ENCODE results near the gene ABRAXAS1. TPM values are rescaled to one million over a fixed set of nuclear protein-coding genes. Genes with fewer than 3 reads are reported as not detected.
"Not testable (repeated sequence)": the region's sequence is repeated elsewhere in the genome, so short reads cannot be mapped to it uniquely, and the experiment has no call there.

Gene ABRAXAS1
- total RNA-seq, 6 donors from 2014 or later, result 4.1 to 22.2 (median 9.1) TPM

DNA sequence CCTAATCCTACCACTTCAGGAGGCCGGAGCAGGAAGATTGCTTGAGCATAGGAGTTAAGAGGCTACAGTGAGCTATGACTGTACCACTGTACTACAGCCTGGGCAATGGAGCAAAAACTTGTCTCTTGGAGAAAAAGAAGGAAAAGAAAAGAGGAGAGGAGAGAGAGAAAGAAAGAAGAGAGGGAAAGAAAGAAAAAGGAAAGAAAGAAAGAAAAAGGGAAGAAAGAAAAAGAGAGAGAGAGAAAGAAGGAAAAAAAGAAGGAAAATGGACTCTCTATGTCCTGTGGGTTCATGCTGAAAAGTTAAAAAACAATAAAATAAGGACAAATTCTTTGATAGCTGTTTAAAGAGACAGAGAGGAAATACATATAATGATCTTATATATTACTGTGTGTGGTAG lies 13.3 kb upstream of the ABRAXAS1 start:
- no peak overlapping the region for H3K4me3 ChIP-seq
- H3K36me3 ChIP-seq, result no peaks in the 10 kb centered on the region
- no peaks in the 10 kb centered on the region for H3K27me3 ChIP-seq
- TF ChIP-seq EP300 (IDR thresholded peaks at IDR 0.05), result no peak
- no peak for TF ChIP-seq POLR2AphosphoS5 (IDR thresholded peaks at IDR 0.05)
- 88 to 95% methylated on average over 1 of the region's 1 CpG for WGBS, 2 donors
- no peaks in the 10 kb centered on the region for H3K4me1 ChIP-seq
- ATAC-seq (ENCODE audit: low FRiP score in 2 of 2) (no peak), DNase-seq (no peak)
- no peak overlapping the region for H3K27ac ChIP-seq
- no peaks in the 10 kb centered on the region for H3K9me3 ChIP-seq

DNA sequence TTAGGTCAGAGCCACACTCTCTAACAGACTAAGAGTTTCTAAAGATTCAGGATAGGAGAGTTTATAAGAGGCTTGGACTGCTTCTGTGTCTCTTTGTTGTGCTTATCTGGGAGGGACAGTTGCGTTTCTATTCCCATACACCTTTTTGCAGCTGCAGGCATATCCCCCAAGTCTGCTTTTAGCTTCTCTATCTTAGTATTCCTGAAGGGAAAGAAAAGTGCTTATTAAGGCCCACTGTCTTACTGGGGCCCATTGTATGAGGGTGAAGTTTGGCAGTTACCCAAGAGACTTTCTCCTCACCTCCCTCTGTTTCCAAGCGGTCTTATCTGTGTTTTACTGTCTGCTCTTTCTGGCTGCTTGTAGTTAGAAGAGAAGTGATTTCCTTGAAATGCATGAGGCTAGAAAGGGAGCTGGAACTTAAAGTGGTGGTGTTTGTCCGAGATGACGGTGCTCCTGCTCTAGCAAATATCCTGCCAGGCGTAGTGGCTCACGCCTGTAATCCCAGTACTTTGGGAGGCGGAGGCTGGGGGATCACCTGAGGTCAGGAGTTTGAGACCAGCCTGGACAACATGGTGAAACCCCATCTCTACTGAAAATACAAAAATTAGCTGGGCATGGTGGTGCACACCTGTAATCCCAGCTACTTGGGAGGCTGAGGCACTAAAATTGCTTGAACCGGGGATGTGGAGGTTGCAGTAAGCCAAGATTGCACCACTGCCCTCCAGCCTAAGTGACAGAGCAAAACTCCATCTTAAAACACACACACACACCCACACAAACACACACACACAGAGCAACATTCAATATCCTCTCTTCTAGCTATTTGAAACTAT lies 11.4 kb upstream of the ABRAXAS1 start:
- DNase-seq; H3K27me3 ChIP-seq; H3K4me1 ChIP-seq; ATAC-seq (ENCODE audit: low FRiP score in 2 of 2); H3K4me3 ChIP-seq; H3K36me3 ChIP-seq; H3K9me3 ChIP-seq; H3K27ac ChIP-seq: not testable (repeated sequence)
- 77 to 84% methylated on average over 8 of the region's 8 CpGs for WGBS, 2 donors

DNA sequence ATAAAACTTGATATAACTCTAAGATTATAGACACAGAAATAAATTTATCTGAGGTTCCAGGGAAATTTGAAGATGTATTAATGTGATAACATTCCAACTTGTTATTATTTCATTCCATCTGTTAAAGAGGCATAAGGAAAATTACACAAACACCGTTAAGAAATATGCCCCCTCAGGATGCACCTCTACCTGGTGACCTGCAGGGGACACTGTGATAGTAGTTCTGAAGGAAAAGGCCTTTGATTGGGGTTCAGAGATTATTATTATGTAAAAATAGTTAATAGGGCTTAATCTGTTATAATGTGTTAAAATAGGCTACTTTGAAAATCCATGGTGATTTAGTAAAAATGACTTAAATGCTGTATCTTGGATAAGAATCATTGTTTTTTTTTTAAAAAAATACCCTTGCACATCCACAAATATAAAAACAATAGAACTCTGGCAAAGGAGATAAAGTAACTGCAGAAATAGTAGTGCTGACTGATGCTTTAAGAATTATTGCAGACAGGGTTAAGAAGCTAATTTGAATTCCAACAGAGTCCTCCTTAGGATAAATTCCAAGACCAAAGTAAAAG lies 6.1 kb upstream of the ABRAXAS1 start:
- WGBS, 2 donors, result 0% methylated on average over 1 of the region's 1 CpG
- H3K4me3 ChIP-seq, result no peak overlapping the region
- no peaks in the 10 kb centered on the region for H3K4me1 ChIP-seq
- no peak for DNase-seq
- no peak for ATAC-seq (ENCODE audit: low FRiP score in 2 of 2)
- H3K27ac ChIP-seq, result no peak overlapping the region
- TF ChIP-seq EP300 (IDR thresholded peaks at IDR 0.05), result no peak
- no peak for TF ChIP-seq POLR2A (IDR thresholded peaks at IDR 0.05)
- TF ChIP-seq POLR2AphosphoS5 (IDR thresholded peaks at IDR 0.05), result no peak
- TF ChIP-seq, protein P1, sequence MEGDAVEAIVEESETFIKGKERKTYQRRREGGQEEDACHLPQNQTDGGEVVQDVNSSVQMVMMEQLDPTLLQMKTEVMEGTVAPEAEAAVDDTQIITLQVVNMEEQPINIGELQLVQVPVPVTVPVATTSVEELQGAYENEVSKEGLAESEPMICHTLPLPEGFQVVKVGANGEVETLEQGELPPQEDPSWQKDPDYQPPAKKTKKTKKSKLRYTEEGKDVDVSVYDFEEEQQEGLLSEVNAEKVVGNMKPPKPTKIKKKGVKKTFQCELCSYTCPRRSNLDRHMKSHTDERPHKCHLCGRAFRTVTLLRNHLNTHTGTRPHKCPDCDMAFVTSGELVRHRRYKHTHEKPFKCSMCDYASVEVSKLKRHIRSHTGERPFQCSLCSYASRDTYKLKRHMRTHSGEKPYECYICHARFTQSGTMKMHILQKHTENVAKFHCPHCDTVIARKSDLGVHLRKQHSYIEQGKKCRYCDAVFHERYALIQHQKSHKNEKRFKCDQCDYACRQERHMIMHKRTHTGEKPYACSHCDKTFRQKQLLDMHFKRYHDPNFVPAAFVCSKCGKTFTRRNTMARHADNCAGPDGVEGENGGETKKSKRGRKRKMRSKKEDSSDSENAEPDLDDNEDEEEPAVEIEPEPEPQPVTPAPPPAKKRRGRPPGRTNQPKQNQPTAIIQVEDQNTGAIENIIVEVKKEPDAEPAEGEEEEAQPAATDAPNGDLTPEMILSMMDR (IDR thresholded peaks at IDR 0.05), result peak; percentile 16 to 53 (median 44)
- H3K27me3 ChIP-seq, result no peaks in the 10 kb centered on the region
- no peaks in the 10 kb centered on the region for H3K36me3 ChIP-seq
- no peaks in the 10 kb centered on the region for H3K9me3 ChIP-seq

DNA sequence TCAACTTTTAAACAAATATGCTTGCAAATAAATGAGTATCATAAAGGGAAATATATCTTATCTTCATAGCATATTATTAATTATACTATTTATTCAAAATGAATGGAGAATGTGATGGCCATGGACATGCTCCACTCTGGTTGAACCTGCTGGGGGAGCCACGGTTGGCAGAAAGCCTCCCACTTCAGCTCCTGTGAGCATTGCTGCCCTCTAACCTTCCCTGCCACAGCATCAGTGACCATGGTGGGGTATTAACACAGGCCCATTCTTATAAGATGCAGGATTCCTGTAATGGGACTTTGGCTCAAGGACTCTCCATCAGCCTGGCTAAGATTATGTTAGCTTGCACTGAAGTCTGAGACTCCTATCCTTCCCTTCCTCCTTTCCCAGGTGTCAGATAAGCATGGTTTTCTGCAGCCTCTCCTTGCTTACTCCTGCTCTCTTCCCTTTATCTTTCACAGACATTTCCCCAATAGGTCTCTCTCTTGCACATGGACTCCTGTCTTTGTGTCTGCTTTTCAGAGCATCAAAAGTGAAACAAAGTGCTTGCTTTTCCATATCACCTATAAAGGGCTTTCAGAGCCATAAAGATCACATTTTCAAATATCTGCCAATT lies 4.9 kb upstream of the ABRAXAS1 start:
- H3K36me3 ChIP-seq, result no peaks in the 10 kb centered on the region
- WGBS, 2 donors, result 39 to 52% methylated on average over 1 of the region's 1 CpG
- no peak for ATAC-seq (ENCODE audit: low FRiP score in 2 of 2)

DNA sequence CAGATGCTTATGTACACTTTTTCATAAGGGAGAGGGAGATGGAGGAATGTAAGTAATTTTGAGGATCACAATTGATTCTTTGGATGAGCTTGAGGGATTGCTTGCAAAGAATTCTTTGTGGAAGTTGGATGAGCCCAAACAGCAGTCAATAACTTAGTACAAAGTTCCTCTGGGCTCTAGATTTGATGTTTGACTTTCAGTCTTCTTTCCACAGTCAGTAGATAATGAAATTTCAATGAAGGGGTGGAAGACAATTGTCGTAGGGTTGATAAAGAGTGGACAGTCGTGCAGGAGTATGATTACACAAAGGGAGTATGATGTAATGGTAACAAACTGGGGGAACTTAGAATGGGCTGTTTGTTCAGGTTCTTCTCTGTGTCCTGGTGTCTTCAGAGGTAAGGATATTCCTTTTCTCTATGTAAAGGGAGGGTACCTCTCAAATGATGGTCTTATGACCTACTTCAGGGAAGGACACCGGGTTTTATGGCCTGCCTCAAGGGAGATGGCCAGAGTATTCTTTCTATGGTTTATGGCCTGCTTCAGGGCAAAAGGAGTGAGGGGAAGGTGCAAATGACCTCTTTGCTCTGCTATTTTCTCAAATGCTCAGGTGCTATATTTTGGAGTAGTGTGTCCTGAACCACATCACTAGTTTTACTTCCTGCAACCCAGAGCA lies 1.7 kb upstream of the ABRAXAS1 start:
- Histone ChIP-seq H3K4me1 (peaks cover 9 to 12% (median 12%) of the 10 kb centered on the region in 4 donors), H3K27me3 (no peaks in the 10 kb centered on the region), H3K27ac (no peak overlapping the region), H3K4me3 (no peak overlapping the region), H3K9me3 (peaks cover 0 to 4% (median 0%) of the 10 kb centered on the region in 4 donors), H3K36me3 (no peaks in the 10 kb centered on the region)
- WGBS, 2 donors, result 77 to 86% methylated on average over 3 of the region's 3 CpGs
- TF ChIP-seq, protein P1 (IDR thresholded peaks at IDR 0.05), result no peak
- TF ChIP-seq POLR2A (IDR thresholded peaks at IDR 0.05) (no peak), EP300 (IDR thresholded peaks at IDR 0.05) (no peak), POLR2AphosphoS5 (IDR thresholded peaks at IDR 0.05) (no peak)
- ATAC-seq (ENCODE audit: low FRiP score in 2 of 2), result no peak
- DNase-seq, result no peak

More for the DNA sequence above, 4.9 kb upstream of the ABRAXAS1 start:
- TF ChIP-seq, protein P1 (IDR thresholded peaks at IDR 0.05), result no peak
- no peak for TF ChIP-seq POLR2A (IDR thresholded peaks at IDR 0.05)
- TF ChIP-seq EP300 (IDR thresholded peaks at IDR 0.05), result no peak
- TF ChIP-seq POLR2AphosphoS5 (IDR thresholded peaks at IDR 0.05), result no peak
- H3K9me3 ChIP-seq, result peaks cover 0 to 3% (median 0%) of the 10 kb centered on the region in 4 donors
- H3K4me1 ChIP-seq, result peaks cover 5 to 6% (median 5%) of the 10 kb centered on the region in 4 donors
- no peak for DNase-seq
- no peaks in the 10 kb centered on the region for H3K27me3 ChIP-seq
- no peak overlapping the region for H3K27ac ChIP-seq
- H3K4me3 ChIP-seq, result no peak overlapping the region
